Activated naive CD4-positive, alpha-beta T cell treated with anti-CD3 and anti-CD28 coated beads, Interleukin-2, amount 50 U/mL, for 24 hours (primary cell): ENCODE measurements around the gene TYSND1.

Experiments used
- H3K27ac Mint-ChIP-seq: one replicate; pipeline ENCODE4 v1.8.0; 2021; ENCODE audit warnings: mild to moderate bottlenecking, mixed read lengths
- H3K27me3 Mint-ChIP-seq: one replicate; pipeline ENCODE4 v1.8.0; 2021; ENCODE audit warnings: mixed read lengths
- H3K36me3 Mint-ChIP-seq: one replicate; pipeline ENCODE4 v1.8.0; 2021; ENCODE audit warnings: mixed read lengths
- H3K4me1 Mint-ChIP-seq: one replicate; pipeline ENCODE4 v1.8.0; 2021; ENCODE audit warnings: mixed read lengths
- H3K4me3 Mint-ChIP-seq: one replicate; pipeline ENCODE4 v1.8.0; 2021; ENCODE audit warnings: mild to moderate bottlenecking, mixed read lengths
- H3K9me3 Mint-ChIP-seq: one replicate; pipeline ENCODE4 v1.8.0; 2021; ENCODE audit warnings: mixed read lengths

The TYSND1 gene

DNA sequence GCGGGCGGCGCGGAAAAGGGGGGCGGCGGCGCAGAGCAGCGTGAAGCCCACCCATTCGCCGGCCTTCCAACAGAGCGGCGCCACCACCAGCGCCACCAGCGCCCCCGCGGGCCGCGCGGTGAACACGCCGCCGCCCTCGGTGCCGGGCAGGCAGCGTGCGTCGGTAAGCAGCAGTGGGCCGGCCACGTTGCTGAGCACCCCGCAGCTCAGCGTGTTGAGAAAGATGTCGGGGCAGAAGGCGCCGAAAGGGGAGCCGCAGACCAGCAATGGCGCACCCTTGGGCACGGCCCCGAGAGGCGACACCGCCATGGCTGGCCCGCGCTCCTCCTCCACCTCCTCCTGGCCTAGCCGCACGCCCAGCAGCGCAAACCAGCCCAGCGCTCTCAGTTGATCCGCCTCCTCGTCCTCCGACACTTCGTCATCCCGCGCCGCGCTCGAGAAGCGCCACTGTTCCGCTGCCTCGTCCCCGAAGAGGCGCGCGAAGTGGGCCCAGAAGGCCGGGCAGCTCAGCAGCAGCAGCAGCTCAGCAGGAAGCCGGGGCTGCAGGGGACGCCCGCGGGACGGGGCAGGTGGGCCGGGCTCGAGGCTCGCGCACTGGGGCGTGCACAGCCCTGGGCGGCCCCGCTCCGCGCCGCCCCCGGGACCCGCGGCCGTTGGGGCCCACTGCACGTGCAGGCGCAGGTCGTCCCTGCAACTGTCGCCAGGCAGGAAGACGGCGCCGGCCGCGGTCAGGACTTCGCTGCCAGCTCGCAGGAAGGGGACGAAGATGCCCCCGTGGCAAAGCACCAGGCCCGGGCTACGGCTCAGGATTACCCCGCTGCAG, 623 bp downstream of the TYSND1 start:
- H3K9me3 Mint-ChIP-seq = no peaks in the 10 kb centered on the region
- H3K4me3 Mint-ChIP-seq = peak overlapping the region; percentile 89
- H3K27ac Mint-ChIP-seq = peak overlapping the region; percentile 93
- H3K27me3 Mint-ChIP-seq = no peaks in the 10 kb centered on the region
- H3K4me1 Mint-ChIP-seq = peaks cover 38% of the 10 kb centered on the region
- peaks cover 2% of the 10 kb centered on the region for H3K36me3 Mint-ChIP-seq

DNA sequence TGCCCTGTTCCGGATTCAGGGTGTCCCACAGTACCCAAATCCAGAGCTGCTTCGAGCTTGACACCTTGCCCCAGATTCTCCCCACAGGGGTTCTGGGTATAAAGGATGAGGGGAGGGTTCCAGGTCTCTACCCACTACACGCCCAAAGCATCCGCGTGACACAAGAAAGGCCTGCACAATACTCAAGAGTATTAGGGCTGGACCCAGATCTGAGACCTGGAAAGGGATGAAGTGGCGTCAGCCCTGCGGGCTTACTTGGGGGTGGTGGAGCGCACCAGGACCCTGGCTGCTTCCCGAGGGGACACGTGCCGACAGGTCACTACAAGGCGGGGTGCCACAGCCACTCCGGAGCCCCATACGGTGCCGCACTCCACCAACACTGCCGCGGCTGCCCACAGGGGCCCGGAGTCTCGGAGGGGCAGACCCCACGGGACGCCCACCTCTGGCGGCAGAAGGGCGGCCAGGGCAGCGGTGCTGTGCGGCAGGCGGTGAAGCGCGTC, 1.3 kb downstream of the TYSND1 start:
- peak overlapping the region; percentile 87 for H3K4me3 Mint-ChIP-seq
- H3K9me3 Mint-ChIP-seq = no peaks in the 10 kb centered on the region
- peak overlapping the region; percentile 68 for H3K27ac Mint-ChIP-seq
- peaks cover 2% of the 10 kb centered on the region for H3K36me3 Mint-ChIP-seq
- H3K4me1 Mint-ChIP-seq = peaks cover 41% of the 10 kb centered on the region
- no peaks in the 10 kb centered on the region for H3K27me3 Mint-ChIP-seq

DNA sequence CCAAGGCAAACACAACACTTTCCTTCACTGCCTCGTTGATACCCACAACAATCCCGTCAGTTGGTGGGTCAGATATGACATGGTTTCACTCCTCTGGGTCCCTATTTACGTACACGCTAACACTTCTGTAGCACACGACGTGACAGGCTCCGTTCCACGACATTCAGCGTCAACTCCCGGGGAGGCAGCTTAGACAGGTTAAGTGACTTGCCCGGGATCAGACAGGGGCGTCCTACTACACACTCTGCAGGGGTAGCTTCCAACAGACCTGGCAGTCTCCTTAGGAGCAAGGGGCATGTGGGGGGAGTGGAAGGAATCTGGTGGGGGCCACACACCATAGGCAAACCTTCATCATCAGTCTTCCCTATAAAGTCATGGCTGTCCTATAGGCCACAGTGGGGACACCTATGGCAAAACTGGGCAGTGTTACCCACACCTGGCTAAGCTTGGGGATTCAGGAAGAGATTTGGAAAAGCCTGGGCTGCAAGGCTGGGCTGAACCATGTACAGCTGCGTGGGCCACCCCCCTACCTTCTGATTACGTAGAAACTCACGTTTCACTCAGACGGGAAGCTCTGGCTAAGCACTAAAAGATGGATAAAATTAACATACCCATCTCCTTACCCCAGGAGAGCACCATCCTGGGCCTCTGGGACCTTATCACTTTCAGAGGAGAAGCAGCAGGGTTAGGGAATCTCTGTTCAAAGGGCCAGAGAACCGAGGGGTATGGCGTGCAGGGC, 2.0 kb downstream of the TYSND1 start:
- Mint-ChIP-seq H3K27me3 (no peaks in the 10 kb centered on the region), H3K4me1 (peaks cover 35% of the 10 kb centered on the region), H3K27ac (peak overlapping the region; percentile 73)

DNA sequence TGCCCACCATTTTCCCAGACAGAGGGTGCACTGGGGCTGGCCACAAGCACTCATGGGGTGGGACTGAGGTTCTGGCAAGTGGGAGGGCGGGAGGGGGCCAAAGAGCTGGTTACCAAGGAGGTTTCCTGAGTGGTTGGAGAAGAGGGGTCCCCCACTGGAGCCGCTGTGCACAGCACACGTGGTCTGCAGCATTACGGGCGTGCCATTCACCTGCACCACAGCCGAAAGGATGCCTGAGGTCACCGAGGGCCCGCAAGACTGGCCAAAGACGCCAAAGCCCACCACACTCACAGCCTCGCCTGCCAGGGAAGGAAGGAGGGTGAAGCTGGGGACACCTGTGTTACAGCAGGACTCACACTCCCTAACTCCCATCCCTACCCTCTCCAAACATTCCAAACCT, 3.9 kb downstream of the TYSND1 start:
- H3K4me3 Mint-ChIP-seq = no peak overlapping the region
- H3K9me3 Mint-ChIP-seq = no peaks in the 10 kb centered on the region
- no peaks in the 10 kb centered on the region for H3K27me3 Mint-ChIP-seq
- H3K4me1 Mint-ChIP-seq = peaks cover 39% of the 10 kb centered on the region
- H3K27ac Mint-ChIP-seq = no peak overlapping the region
- no peaks in the 10 kb centered on the region for H3K36me3 Mint-ChIP-seq

More for the DNA sequence above, 2.0 kb downstream of the TYSND1 start:
- H3K36me3 Mint-ChIP-seq = no peaks in the 10 kb centered on the region
- no peaks in the 10 kb centered on the region for H3K9me3 Mint-ChIP-seq
- H3K4me3 Mint-ChIP-seq = peak overlapping the region; percentile 87

DNA sequence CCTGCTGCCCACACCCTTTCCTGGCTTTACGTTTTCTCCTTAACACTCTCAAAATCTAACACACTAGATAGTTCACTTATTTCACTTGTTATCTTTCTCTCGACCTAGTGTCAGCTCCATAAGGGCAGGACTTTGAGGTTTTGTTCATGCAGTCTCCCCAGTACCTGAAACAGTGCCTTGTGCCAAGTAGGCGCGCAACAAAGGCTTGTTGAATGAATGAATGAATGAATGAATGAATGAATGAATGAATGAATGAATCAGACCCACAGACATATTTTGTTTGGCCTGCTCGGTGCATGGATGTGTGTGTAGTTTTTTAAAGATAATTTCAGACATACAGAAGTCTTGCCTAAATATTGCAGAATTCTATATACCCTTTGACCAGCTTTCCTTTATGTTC, 6.2 kb downstream of the TYSND1 start:
- H3K27ac Mint-ChIP-seq = no peak overlapping the region
- peaks cover 41% of the 10 kb centered on the region for H3K4me1 Mint-ChIP-seq
- H3K4me3 Mint-ChIP-seq = no peak overlapping the region
- no peaks in the 10 kb centered on the region for H3K9me3 Mint-ChIP-seq
- H3K36me3 Mint-ChIP-seq = no peaks in the 10 kb centered on the region
- H3K27me3 Mint-ChIP-seq = no peaks in the 10 kb centered on the region

DNA sequence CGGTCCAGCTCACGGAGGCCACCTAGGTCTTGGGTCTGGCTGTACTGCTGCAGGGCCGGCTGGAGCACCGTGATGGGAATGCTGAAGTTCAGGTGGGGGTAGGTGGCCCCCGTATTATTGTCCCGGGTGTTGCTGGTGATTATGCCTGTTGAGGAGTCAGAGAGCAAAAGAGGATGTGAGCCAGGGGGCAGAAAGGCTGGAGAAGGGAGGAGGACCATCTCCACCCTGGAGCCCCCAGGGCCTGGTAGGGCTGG, 6.6 kb downstream of the TYSND1 start:
- Mint-ChIP-seq H3K9me3 (no peaks in the 10 kb centered on the region), H3K4me1 (peaks cover 44% of the 10 kb centered on the region), H3K4me3 (no peak overlapping the region), H3K27me3 (no peaks in the 10 kb centered on the region), H3K27ac (no peak overlapping the region), H3K36me3 (peaks cover 2% of the 10 kb centered on the region)

DNA sequence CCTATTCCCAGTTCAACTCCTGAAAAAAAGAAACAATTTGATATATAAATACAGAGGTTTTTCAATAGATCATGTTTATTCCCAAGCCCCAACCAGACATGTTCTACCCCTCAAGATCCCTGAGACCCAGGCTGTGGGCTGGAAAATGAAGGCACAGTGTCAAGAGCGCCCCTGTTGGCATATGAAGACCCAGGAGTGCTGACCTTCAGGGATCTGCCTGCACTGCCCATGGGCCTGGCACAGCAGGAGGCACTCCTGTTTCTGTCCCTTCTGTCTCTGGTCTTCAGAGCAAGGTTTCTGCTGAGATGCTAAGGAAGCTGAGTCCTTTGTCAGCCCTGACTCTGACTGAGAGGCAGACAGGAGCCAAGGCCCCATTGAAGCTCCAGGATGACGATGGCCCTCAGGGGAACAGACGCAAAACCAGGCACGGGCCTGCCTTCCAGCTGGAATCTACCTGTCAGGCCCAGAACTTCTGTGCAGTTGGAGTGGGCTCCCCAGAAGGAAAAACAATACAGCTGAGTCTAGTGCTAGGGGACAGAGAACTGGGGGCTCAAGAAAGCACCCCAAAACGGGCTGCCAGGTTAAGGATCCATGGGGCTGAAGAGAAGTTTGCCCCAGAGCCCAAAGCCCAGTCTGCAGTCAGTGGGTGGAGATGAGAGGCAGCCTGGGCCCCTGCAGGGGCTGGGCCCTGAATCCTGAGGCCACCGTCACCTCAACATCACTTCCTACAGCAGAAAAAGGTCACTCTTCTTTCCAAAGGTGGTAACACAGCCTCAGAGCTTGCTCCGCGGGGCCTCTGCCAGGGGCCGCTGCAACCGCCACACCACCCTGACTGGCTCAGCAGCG, 7.1 kb downstream of the TYSND1 start:
- Mint-ChIP-seq H3K27me3 (no peaks in the 10 kb centered on the region), H3K4me1 (peaks cover 40% of the 10 kb centered on the region), H3K4me3 (no peak overlapping the region), H3K36me3 (peaks cover 2% of the 10 kb centered on the region), H3K27ac (peak overlapping the region; percentile 30), H3K9me3 (no peaks in the 10 kb centered on the region)

DNA sequence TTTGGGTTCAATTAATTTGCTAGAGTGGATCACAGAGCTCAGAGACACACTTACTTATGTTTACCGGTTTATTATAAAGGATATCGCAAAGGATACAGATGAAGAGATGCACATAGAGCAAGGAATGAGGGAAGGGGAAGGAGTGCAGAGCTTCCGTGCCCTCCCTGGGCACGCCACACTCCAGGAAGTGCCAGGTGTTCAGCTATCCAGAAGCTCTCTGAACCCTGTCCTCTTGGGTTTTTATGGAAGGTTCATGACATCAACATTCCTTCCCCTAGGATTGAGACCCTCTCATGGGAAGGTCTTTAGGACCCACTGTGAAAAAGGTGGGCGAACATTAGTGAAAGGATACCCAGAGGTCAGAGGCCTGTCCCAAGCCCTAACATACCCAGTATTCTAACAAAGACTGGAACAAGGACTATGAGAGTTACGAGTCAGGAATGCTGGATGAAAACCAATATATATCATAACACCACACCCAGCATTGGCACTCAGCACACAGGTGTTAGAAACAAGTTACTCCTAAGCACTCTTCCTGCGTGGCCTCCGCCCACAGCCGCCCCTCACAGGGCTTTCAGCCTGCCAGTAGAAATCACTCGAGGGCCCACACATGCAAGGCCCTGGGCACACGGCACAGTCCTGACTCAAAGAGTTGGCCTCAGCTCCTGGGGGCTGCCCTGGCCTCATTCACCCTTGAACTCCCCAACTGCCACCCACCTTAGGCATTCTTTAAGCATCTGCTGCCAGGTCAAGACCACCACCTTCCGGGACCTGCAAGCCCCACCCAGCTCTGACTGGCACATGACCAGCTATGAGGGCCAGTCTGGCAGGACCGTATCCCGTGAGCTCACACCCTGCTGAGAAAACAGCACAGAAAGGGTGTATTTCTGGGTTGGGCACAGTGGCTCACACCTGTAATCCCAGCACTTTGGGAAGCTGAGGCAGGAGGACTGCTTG, 8.3 kb downstream of the TYSND1 start:
- Mint-ChIP-seq H3K9me3 (no peaks in the 10 kb centered on the region), H3K36me3 (peaks cover 2% of the 10 kb centered on the region), H3K27me3 (no peaks in the 10 kb centered on the region), H3K27ac (no peak overlapping the region), H3K4me1 (peaks cover 28% of the 10 kb centered on the region), H3K4me3 (no peak overlapping the region)

DNA sequence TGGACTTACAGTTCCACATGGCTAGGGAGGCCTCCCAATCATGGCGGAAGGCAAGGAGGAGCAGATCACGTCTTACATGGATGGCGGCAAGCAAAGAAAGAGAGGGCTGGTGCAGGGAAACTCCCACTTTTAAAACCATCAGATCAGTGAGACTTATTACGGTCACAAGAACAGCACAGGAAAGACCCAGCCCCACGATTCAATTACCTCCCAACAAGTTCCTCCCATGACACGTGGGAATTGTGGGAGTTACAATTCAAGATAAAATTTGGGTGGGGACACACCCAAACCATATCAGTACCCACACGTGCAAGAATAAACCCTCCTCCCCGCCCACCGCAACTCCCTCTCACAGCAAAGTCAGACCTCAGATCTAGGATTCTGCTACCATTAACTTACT, 9.4 kb downstream of the TYSND1 start:
- Mint-ChIP-seq H3K27me3 (no peaks in the 10 kb centered on the region), H3K4me3 (no peak overlapping the region), H3K27ac (no peak overlapping the region)

DNA sequence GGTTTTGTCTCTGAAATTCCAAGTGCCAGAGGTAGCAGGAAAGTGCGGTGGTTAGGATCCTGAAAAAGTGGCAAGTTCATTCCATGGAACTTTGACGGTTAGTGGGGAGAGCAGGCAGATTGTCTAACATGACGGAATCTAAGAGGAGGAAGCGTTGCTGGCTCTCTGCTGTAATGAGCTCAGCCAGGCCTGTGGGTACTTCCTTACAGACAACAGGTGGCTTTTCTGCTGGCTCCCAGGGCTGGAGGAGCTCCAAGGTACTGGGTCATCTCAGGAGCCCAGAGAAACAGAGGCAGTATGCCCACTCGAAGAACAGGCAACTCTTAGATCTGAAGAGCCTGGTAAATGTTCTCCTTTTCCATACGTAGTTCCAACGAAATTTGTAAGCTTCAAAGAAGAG, 10.8 kb downstream of the TYSND1 start:
- Mint-ChIP-seq H3K27me3 (no peaks in the 10 kb centered on the region), H3K4me3 (no peak overlapping the region), H3K27ac (no peak overlapping the region), H3K4me1 (peaks cover 35% of the 10 kb centered on the region), H3K36me3 (peaks cover 2% of the 10 kb centered on the region), H3K9me3 (no peaks in the 10 kb centered on the region)

More for the DNA sequence above, 9.4 kb downstream of the TYSND1 start:
- peaks cover 2% of the 10 kb centered on the region for H3K36me3 Mint-ChIP-seq
- peaks cover 28% of the 10 kb centered on the region for H3K4me1 Mint-ChIP-seq
- no peaks in the 10 kb centered on the region for H3K9me3 Mint-ChIP-seq

DNA sequence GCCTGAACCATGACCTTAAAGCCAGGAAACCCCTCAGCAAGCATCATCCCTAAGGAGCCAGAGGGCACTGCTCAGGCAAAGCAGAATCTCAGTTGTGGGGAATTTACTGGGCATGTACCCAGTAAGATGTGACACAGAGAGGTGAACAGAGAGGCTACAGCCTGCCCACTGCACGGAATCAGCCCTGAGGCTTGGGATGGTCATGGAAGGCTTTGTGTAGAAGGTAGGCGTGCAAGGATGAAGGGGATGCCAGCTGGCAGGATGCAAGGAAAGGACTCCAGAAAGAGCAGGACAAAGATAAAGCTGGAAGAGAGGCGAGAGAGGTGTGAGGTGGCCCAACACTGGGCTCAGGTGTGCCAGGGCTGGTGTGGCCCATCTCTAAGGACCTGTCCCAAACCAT, 11.5 kb downstream of the TYSND1 start:
- H3K9me3 Mint-ChIP-seq = no peaks in the 10 kb centered on the region
- H3K4me3 Mint-ChIP-seq = no peak overlapping the region
- no peaks in the 10 kb centered on the region for H3K27me3 Mint-ChIP-seq
- H3K27ac Mint-ChIP-seq = peak overlapping the region; percentile 53
- H3K36me3 Mint-ChIP-seq = peaks cover 2% of the 10 kb centered on the region
- peaks cover 36% of the 10 kb centered on the region for H3K4me1 Mint-ChIP-seq

DNA sequence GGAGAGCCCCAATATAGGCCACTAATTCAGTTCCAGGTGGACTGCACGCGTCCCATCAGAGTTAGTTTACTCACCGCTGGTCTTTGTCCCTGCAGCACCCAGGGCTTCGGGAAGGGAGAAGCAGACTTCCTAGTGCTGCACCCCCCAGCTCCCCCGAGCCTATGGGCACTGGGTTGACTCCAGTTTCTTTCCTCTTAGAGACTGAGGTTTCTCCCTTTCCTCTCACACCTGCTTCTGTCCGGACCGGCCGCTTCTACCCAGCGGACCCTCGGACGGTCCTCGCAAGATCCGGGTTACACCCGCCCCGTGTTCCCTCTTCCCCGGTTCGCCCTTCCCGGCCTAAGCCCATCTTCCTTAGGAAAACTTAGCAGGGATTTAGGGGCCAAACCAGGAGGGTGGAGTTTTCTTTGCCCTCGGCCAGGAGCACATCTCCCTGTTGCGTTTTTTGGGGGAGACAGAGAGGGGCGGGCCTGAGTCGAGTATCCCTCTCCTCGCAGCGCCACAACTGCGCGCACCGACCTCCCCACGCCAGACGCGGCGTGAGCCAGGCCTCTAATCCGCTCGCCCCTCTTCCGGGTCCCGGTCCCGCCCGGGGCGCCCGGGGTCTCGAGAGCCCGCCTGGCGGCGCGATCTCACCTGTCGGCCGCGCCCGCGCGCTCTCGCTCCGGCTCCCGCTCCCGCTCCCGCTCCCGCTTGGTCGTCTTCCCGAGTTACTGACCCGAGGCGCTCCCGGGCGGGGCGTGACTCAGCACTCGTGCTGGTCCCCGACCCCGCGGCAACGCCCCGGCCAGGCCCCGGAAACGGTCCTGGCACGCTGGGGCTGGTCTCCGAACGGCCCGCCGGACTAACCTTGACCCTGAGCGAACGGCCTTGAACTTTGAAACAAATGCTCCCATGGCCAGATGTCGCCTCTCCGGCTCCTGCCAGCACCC, 14.1 kb downstream of the TYSND1 start, which contains the start of gene AIFM2:
Gene AIFM2, minus strand, starts transcription at position 728 of the 932 bp plus-strand sequence. CDS start 8,741 bp downstream, outside the sequence.
- Mint-ChIP-seq H3K4me1 (peaks cover 30% of the 10 kb centered on the region), H3K27me3 (no peaks in the 10 kb centered on the region), H3K4me3 (peak within 1 kb of the TSS; percentile 88), H3K9me3 (no peaks in the 10 kb centered on the region), H3K27ac (peak within 1 kb of the TSS; percentile 92), H3K36me3 (peaks cover 2% of the 10 kb centered on the region)

DNA sequence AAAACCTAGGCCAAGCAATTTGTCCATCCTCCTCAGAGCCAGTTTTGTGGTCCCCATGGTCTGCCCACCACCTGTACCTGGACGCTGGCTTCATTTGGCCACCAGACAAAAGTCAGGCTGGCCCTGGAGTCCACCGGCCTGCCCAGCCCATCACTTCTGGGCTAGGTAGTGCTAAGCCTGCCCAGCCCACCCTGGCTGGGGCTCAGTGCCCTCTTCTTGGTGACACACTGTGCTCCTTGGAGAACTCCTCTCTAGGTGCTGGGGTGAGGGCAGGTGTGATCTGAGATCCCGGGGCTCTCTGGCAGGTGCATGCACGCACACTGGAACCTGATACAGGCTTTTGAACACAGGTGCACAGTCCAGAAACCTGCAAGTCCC, 15.0 kb downstream of the TYSND1 start:
- peak overlapping the region; percentile 88 for H3K4me3 Mint-ChIP-seq
- H3K4me1 Mint-ChIP-seq = peaks cover 23% of the 10 kb centered on the region
- H3K9me3 Mint-ChIP-seq = no peaks in the 10 kb centered on the region
- H3K36me3 Mint-ChIP-seq = peaks cover 2% of the 10 kb centered on the region
- H3K27ac Mint-ChIP-seq = no peak overlapping the region
- no peaks in the 10 kb centered on the region for H3K27me3 Mint-ChIP-seq
